ACC112 (cell line): ENCODE results near the gene ANKS1B.

ENCODE experiments used
- H2AFZ ChIP-seq: fragments of 200-600 bp; sonication (generic); one replicate; pipeline ENCODE4 v1.6.0; 2017; ENCODE audit warnings: antibody characterized with exemption, low read length; ENCODE audit not compliant: unreplicated experiment
- H3K27ac ChIP-seq: fragments of 200-600 bp; sonication (generic); 2 replicates; pipeline ENCODE4 v1.5.1; 2014; ENCODE audit warnings: low read depth, mild to moderate bottlenecking, antibody characterized with exemption, low read length, moderate library complexity
- H3K27me3 ChIP-seq: fragments of 200-600 bp; sonication (generic); 2 replicates; pipeline ENCODE4 v1.6.1; 2014; ENCODE audit warnings: mild to moderate bottlenecking, antibody characterized with exemption, low read length, moderate library complexity, mixed read lengths; ENCODE audit not compliant: insufficient read depth
- H3K36me3 ChIP-seq: fragments of 200-600 bp; sonication (generic); 2 replicates; pipeline ENCODE4 v1.6.1; 2016; ENCODE audit warnings: mild to moderate bottlenecking, antibody characterized with exemption, low read length, moderate library complexity, mixed read lengths; ENCODE audit not compliant: insufficient read depth
- H3K4me1 ChIP-seq: fragments of 200-600 bp; sonication (generic); one replicate; pipeline ENCODE4 v1.6.1; 2016; ENCODE audit warnings: low read length, mixed read lengths; ENCODE audit not compliant: insufficient read depth, unreplicated experiment, control insufficient read depth
- H3K4me3 ChIP-seq: fragments of 200-600 bp; sonication (generic); 2 replicates; pipeline ENCODE4 v1.5.1; 2014; ENCODE audit warnings: mild to moderate bottlenecking, low read depth, low read length
- H3K79me2 ChIP-seq: fragments of 200-600 bp; sonication (generic); one replicate; pipeline ENCODE4 v1.6.0; 2016; ENCODE audit warnings: low read length; ENCODE audit not compliant: control insufficient read depth, unreplicated experiment, insufficient read depth

The ANKS1B gene

GRCh38 chr12:98745578-98746391, 1239.0 kb downstream of the ANKS1B start:
- Histone ChIP-seq H2AFZ (peak overlapping the region; percentile 88), H3K27me3 (peaks cover 26% of the 10 kb centered on the region), H3K4me3 (peak overlapping the region; percentile 87), H3K4me1 (peaks cover 6% of the 10 kb centered on the region), H3K36me3 (no peaks in the 10 kb centered on the region), H3K79me2 (no peaks in the 10 kb centered on the region), H3K27ac (no peak overlapping the region)

- H3K27me3 ChIP-seq: peaks cover 32% of the 10 kb centered on the region
- no peak overlapping the region for H2AFZ ChIP-seq
- no peaks in the 10 kb centered on the region for H3K79me2 ChIP-seq
- peaks cover 6% of the 10 kb centered on the region for H3K4me1 ChIP-seq
- no peak overlapping the region for H3K4me3 ChIP-seq
- no peak overlapping the region for H3K27ac ChIP-seq
- no peaks in the 10 kb centered on the region for H3K36me3 ChIP-seq
These were observed 1240.1 kb downstream of the ANKS1B start for GRCh38 chr12:98744680-98745079.

- H3K27ac ChIP-seq: no peak overlapping the region
- H3K27me3 ChIP-seq: peaks cover 32% of the 10 kb centered on the region
- no peaks in the 10 kb centered on the region for H3K79me2 ChIP-seq
- no peaks in the 10 kb centered on the region for H3K36me3 ChIP-seq
- peaks cover 6% of the 10 kb centered on the region for H3K4me1 ChIP-seq
- no peak overlapping the region for H3K4me3 ChIP-seq
- H2AFZ ChIP-seq: no peak overlapping the region
These were observed 1241.3 kb downstream of the ANKS1B start for GRCh38 chr12:98743362-98743953.

- H3K4me3 ChIP-seq: no peak overlapping the region
- H3K4me1 ChIP-seq: peaks cover 6% of the 10 kb centered on the region
- H2AFZ ChIP-seq: no peak overlapping the region
- no peak overlapping the region for H3K27ac ChIP-seq
- peaks cover 21% of the 10 kb centered on the region for H3K27me3 ChIP-seq
- H3K36me3 ChIP-seq: no peaks in the 10 kb centered on the region
- no peaks in the 10 kb centered on the region for H3K79me2 ChIP-seq
These were observed 1243.0 kb downstream of the ANKS1B start for GRCh38 chr12:98741556-98742265.

- no peaks in the 10 kb centered on the region for H3K79me2 ChIP-seq
- no peaks in the 10 kb centered on the region for H3K36me3 ChIP-seq
- no peak overlapping the region for H2AFZ ChIP-seq
- H3K27me3 ChIP-seq: peaks cover 16% of the 10 kb centered on the region
- H3K4me1 ChIP-seq: peaks cover 6% of the 10 kb centered on the region
- no peak overlapping the region for H3K27ac ChIP-seq
- no peak overlapping the region for H3K4me3 ChIP-seq
These were observed 1243.6 kb downstream of the ANKS1B start for GRCh38 chr12:98741196-98741555.

GRCh38 chr12:98740751-98741150, 1244.0 kb downstream of the ANKS1B start:
- Histone ChIP-seq H3K27ac (no peak overlapping the region), H3K27me3 (peaks cover 12% of the 10 kb centered on the region), H3K4me3 (no peak overlapping the region), H3K4me1 (peaks cover 6% of the 10 kb centered on the region), H3K79me2 (no peaks in the 10 kb centered on the region), H2AFZ (no peak overlapping the region), H3K36me3 (no peaks in the 10 kb centered on the region)

- no peak overlapping the region for H2AFZ ChIP-seq
- peaks cover 11% of the 10 kb centered on the region for H3K27me3 ChIP-seq
- H3K79me2 ChIP-seq: no peaks in the 10 kb centered on the region
- no peak overlapping the region for H3K4me3 ChIP-seq
- H3K4me1 ChIP-seq: no peaks in the 10 kb centered on the region
- H3K36me3 ChIP-seq: no peaks in the 10 kb centered on the region
- H3K27ac ChIP-seq: no peak overlapping the region
These were observed 1246.2 kb downstream of the ANKS1B start for GRCh38 chr12:98738539-98738938.

GRCh38 chr12:98738002-98738401, 1246.7 kb downstream of the ANKS1B start:
- Histone ChIP-seq H3K36me3 (no peaks in the 10 kb centered on the region), H3K79me2 (no peaks in the 10 kb centered on the region), H3K27me3 (peaks cover 11% of the 10 kb centered on the region), H3K4me1 (no peaks in the 10 kb centered on the region), H2AFZ (no peak overlapping the region), H3K4me3 (no peak overlapping the region), H3K27ac (no peak overlapping the region)

- H3K27me3 ChIP-seq: peaks cover 11% of the 10 kb centered on the region
- H3K27ac ChIP-seq: no peak overlapping the region
- no peak overlapping the region for H2AFZ ChIP-seq
- no peaks in the 10 kb centered on the region for H3K79me2 ChIP-seq
- H3K4me1 ChIP-seq: no peaks in the 10 kb centered on the region
- no peaks in the 10 kb centered on the region; the same call in 1 of the 2 replicates for H3K36me3 ChIP-seq
- no peak overlapping the region for H3K4me3 ChIP-seq
These were observed 1247.4 kb downstream of the ANKS1B start for GRCh38 chr12:98737322-98737712.

- Histone ChIP-seq H3K27ac (no peak overlapping the region), H3K79me2 (no peaks in the 10 kb centered on the region), H3K27me3 (peaks cover 9% of the 10 kb centered on the region), H3K4me1 (no peaks in the 10 kb centered on the region), H3K36me3 (peaks cover 3% of the 10 kb centered on the region; the same call in 1 of the 2 replicates), H3K4me3 (no peak overlapping the region), H2AFZ (no peak overlapping the region)
These were observed 1248.1 kb downstream of the ANKS1B start for GRCh38 chr12:98736352-98737321.
